ENCODE results near the gene RNF180.
"Not testable (repeated sequence)": the region's sequence is repeated elsewhere in the genome, so short reads cannot be mapped to it uniquely, and the experiment has no call there.

RNF180 gene

GRCh38 chr5:64213531-64213930 is 47.9 kb downstream of the RNF180 start:
- TF ChIP-seq, protein P1, sequence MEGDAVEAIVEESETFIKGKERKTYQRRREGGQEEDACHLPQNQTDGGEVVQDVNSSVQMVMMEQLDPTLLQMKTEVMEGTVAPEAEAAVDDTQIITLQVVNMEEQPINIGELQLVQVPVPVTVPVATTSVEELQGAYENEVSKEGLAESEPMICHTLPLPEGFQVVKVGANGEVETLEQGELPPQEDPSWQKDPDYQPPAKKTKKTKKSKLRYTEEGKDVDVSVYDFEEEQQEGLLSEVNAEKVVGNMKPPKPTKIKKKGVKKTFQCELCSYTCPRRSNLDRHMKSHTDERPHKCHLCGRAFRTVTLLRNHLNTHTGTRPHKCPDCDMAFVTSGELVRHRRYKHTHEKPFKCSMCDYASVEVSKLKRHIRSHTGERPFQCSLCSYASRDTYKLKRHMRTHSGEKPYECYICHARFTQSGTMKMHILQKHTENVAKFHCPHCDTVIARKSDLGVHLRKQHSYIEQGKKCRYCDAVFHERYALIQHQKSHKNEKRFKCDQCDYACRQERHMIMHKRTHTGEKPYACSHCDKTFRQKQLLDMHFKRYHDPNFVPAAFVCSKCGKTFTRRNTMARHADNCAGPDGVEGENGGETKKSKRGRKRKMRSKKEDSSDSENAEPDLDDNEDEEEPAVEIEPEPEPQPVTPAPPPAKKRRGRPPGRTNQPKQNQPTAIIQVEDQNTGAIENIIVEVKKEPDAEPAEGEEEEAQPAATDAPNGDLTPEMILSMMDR (IDR thresholded peaks at IDR 0.05; ENCODE audit: insufficient read depth, low read length, missing control alignments) = no peak
- CTCF ChIA-PET = interaction anchor here (2.3 to 4.5 kb wide), 2 partner anchors 15 to 66 kb away, joined by 14 to 27 read pairs; no protein-coding TSS in a partner anchor
- DNase-seq (ENCODE audit: low read depth, low spot score) = no peak
- H3K4me3 ChIP-seq (ENCODE audit: low read depth, low read length) = no peak overlapping the region
- POLR2A ChIA-PET = no interaction called here

DNA sequence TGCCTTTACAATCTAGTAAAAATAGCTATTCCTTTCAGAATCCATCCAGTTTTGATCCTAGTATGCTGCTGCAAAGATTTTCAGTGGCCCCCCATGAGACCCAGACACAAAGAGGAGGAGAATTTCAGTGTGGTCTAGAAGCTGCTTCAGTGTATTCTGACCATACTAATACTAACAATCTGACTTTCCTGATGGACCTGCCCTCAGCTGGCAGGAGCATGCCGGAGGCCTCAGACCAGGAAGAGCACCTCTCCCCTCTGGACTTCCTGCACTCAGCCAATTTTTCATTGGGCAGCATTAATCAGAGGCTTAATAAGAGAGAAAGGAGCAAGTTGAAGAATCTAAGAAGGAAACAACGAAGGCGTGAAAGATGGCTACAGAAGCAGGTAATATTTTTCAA is 48.5 kb downstream of the RNF180 start:
- TF ChIP-seq, protein P1 (IDR thresholded peaks at IDR 0.05; ENCODE audit: insufficient read depth, low read length, missing control alignments) = no peak
- POLR2A ChIA-PET = no interaction called here
- no peak overlapping the region for H3K4me3 ChIP-seq (ENCODE audit: low read depth, low read length)
- DNase-seq (ENCODE audit: low read depth, low spot score) = no peak
- CTCF ChIA-PET = interaction anchor here (0.7 to 4.5 kb wide), 4 partner anchors 15 to 399 kb away, joined by 3 to 27 read pairs (median 10); no protein-coding TSS in a partner anchor

- TF ChIP-seq, protein P1 (IDR thresholded peaks at IDR 0.05; ENCODE audit: insufficient read depth, low read length, missing control alignments) = no peak
- no peak overlapping the region for H3K4me3 ChIP-seq (ENCODE audit: low read depth, low read length)
- CTCF ChIA-PET = interaction anchor here (1.1 to 1.5 kb wide), 2 partner anchors 10 to 390 kb away, joined by 4 to 6 read pairs; no protein-coding TSS in a partner anchor
- POLR2A ChIA-PET = no interaction called here
- no peak for DNase-seq (ENCODE audit: low read depth, low spot score)
Measured at GRCh38 chr5:64221911-64222310, 56.3 kb downstream of the RNF180 start.

- POLR2A ChIA-PET; H3K4me3 ChIP-seq (ENCODE audit: low read depth, low read length); DNase-seq (ENCODE audit: low read depth, low spot score): not testable (repeated sequence)
- CTCF ChIA-PET = interaction anchor here (2.4 kb wide), 1 partner anchor 387 kb away, joined by 17 read pairs; no protein-coding TSS in a partner anchor
Measured at GRCh38 chr5:64225286-64225981, 59.8 kb downstream of the RNF180 start.

DNA sequence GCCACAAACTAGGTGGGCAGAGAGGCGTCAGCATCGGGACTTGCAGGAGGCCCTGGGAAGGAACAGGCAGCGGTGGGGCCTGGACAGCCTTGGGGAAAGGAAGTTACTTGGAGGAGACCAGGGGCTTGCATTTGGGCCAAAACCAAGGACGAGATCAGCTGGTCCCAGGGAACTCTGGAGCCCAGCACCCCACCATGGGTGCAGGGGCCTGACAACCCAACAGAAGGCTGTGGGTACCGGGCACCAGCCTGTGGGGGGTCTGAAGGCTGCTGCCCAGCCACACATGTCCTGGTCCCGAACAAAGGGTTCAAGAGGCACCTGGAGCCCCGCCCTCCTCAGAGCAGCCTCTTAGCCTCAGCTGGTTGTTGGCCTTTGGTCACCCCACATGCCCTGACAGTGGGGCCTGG is 61.5 kb downstream of the RNF180 start:
- POLR2A ChIA-PET; H3K4me3 ChIP-seq (ENCODE audit: low read depth, low read length); DNase-seq (ENCODE audit: low read depth, low spot score): not testable (repeated sequence)
- CTCF ChIA-PET = interaction anchor here (9.3 kb wide), 1 partner anchor 384 kb away, joined by 213 read pairs; no protein-coding TSS in a partner anchor

DNA sequence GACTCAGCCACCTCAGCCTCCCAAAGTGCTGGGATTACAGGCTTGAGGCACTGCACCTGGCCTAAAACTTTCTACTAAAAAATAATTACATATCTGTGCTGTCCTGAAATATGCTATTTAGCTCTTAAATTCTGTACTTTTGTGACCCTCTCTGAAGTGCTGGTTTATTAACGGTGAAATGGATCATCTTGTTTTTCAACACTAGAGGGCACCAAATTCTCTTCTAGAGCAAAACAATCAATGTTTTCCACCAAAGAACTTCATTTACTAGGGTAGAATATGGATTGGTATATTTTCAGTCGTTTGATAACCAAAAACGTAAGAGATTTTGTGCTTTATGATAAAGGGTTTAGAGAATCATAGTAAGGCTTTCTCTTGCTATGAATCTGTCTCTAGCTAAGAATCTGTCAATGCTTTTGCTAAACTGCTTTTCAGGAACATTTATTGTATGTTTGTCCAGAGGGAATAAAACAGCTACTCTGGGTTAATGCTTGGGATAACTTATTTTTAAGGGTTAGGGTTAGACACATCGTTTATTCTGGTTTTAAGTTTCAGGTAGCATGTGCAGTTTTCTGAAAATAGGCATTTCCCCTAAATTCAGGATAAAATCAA is 63.6 kb downstream of the RNF180 start:
- no peak overlapping the region for H3K4me3 ChIP-seq (ENCODE audit: low read depth, low read length)
- DNase-seq (ENCODE audit: low read depth, low spot score) = no peak
- ChIA-PET CTCF (interaction anchor here (0.6 to 9.3 kb wide), 33 partner anchors 9 to 1254 kb away, joined by 3 to 213 read pairs (median 4); partner anchors contain the start of genes CWC27 and SREK1IP1), POLR2A (no interaction called here)
- TF ChIP-seq, protein P1 (IDR thresholded peaks at IDR 0.05; ENCODE audit: insufficient read depth, low read length, missing control alignments) = peak; percentile 49

GRCh38 chr5:64260756-64261155 is 95.1 kb downstream of the RNF180 start:
- ChIA-PET POLR2A (no interaction called here), CTCF (no interaction called here)
- TF ChIP-seq, protein P1 (IDR thresholded peaks at IDR 0.05; ENCODE audit: insufficient read depth, low read length, missing control alignments) = no peak
- no peak for DNase-seq (ENCODE audit: low read depth, low spot score)
- no peak overlapping the region for H3K4me3 ChIP-seq (ENCODE audit: low read depth, low read length)
